Measurements from ENCODE around the gene MUC21. TPM values are rescaled to one million over a fixed set of nuclear protein-coding genes. Genes with fewer than 3 reads are reported as not detected.

The MUC21 gene
- total RNA-seq, 1 experiment from 2014 or later, result not detected

- H3K27me3 ChIP-seq (replicated peaks; ENCODE audit: insufficient read depth, low read depth, low read length, poor library complexity), result no peaks in the 10 kb centered on the region
- peaks cover 8% of the 10 kb centered on the region for H3K4me1 ChIP-seq (ENCODE audit: insufficient read depth, low read length, poor library complexity, severe bottlenecking)
- no peak overlapping the region for H3K27ac ChIP-seq (ENCODE audit: low read depth, low read length, poor library complexity, severe bottlenecking)
- H3K4me3 ChIP-seq (ENCODE audit: low read depth, low read length, poor library complexity, severe bottlenecking), result no peak overlapping the region
- H3K9me3 ChIP-seq (ENCODE audit: low read depth, low read length, poor library complexity, severe bottlenecking), result no peaks in the 10 kb centered on the region
- intact Hi-C loops (cut with micrococcal nuclease; ENCODE audit: unreplicated experiment), result no loop called here
- ChIA-PET CTCF (no interaction called here), POLR2A (ENCODE audit: low non-redundant PET) (no interaction called here)
- TF ChIP-seq EZH2 (IDR thresholded peaks at IDR 0.05; ENCODE audit: borderline replicate concordance, low read depth, low read length, poor library complexity, severe bottlenecking), result no peak
- TF ChIP-seq CTCF (conservative IDR thresholded peaks at IDR 0.05; ENCODE audit: low read depth, low read length), result no peak
- H3K36me3 ChIP-seq (ENCODE audit: insufficient read depth, low read length, poor library complexity, severe bottlenecking), result no peaks in the 10 kb centered on the region
- DNase-seq (ENCODE audit: low spot score), result peak; percentile 16
- BruUV-seq (replicated peaks), result no TSS peak
Measured at GRCh38 chr6:30970946-30971345, 12.6 kb upstream of the MUC21 start.

- no peak overlapping the region for H3K27ac ChIP-seq (ENCODE audit: low read depth, low read length, poor library complexity, severe bottlenecking)
- no peaks in the 10 kb centered on the region for H3K27me3 ChIP-seq (replicated peaks; ENCODE audit: insufficient read depth, low read depth, low read length, poor library complexity)
- no TSS peak for BruUV-seq (replicated peaks)
- H3K36me3 ChIP-seq (ENCODE audit: insufficient read depth, low read length, poor library complexity, severe bottlenecking), result no peaks in the 10 kb centered on the region
- peaks cover 8% of the 10 kb centered on the region for H3K4me1 ChIP-seq (ENCODE audit: insufficient read depth, low read length, poor library complexity, severe bottlenecking)
- POLR2A ChIA-PET (ENCODE audit: low non-redundant PET), result interaction anchor here (0.6 kb wide), 1 partner anchor 12 kb away, joined by 4 read pairs; no protein-coding TSS in a partner anchor
- H3K9me3 ChIP-seq (ENCODE audit: low read depth, low read length, poor library complexity, severe bottlenecking), result no peaks in the 10 kb centered on the region
- CTCF ChIA-PET, result no interaction called here
- DNase-seq (ENCODE audit: low spot score), result no peak
- TF ChIP-seq CTCF (conservative IDR thresholded peaks at IDR 0.05; ENCODE audit: low read depth, low read length), result no peak
- no peak for TF ChIP-seq EZH2 (IDR thresholded peaks at IDR 0.05; ENCODE audit: borderline replicate concordance, low read depth, low read length, poor library complexity, severe bottlenecking)
- no peak overlapping the region for H3K4me3 ChIP-seq (ENCODE audit: low read depth, low read length, poor library complexity, severe bottlenecking)
- intact Hi-C loops (cut with micrococcal nuclease; ENCODE audit: unreplicated experiment), result no loop called here
Measured at GRCh38 chr6:30972816-30973215, 10.7 kb upstream of the MUC21 start.

GRCh38 chr6:30974490-30975252 lies 8.8 kb upstream of the MUC21 start:
- Histone ChIP-seq H3K36me3 (ENCODE audit: insufficient read depth, low read length, poor library complexity, severe bottlenecking) (no peaks in the 10 kb centered on the region), H3K27me3 (replicated peaks; ENCODE audit: insufficient read depth, low read depth, low read length, poor library complexity) (no peaks in the 10 kb centered on the region), H3K4me3 (ENCODE audit: low read depth, low read length, poor library complexity, severe bottlenecking) (no peak overlapping the region), H3K9me3 (ENCODE audit: low read depth, low read length, poor library complexity, severe bottlenecking) (no peaks in the 10 kb centered on the region), H3K27ac (ENCODE audit: low read depth, low read length, poor library complexity, severe bottlenecking) (no peak overlapping the region), H3K4me1 (ENCODE audit: insufficient read depth, low read length, poor library complexity, severe bottlenecking) (peaks cover 8% of the 10 kb centered on the region)
- no TSS peak for BruUV-seq (replicated peaks)
- TF ChIP-seq CTCF (conservative IDR thresholded peaks at IDR 0.05; ENCODE audit: low read depth, low read length) (no peak), EZH2 (IDR thresholded peaks at IDR 0.05; ENCODE audit: borderline replicate concordance, low read depth, low read length, poor library complexity, severe bottlenecking) (no peak)
- no peak for DNase-seq (ENCODE audit: low spot score)
- POLR2A ChIA-PET (ENCODE audit: low non-redundant PET), result interaction anchor here (0.9 kb wide), 1 partner anchor 11 kb away, joined by 3 read pairs; no protein-coding TSS in a partner anchor
- CTCF ChIA-PET, result no interaction called here
- intact Hi-C loops (cut with micrococcal nuclease; ENCODE audit: unreplicated experiment), result no loop called here

All from A673 (cell line).